ENCODE results near the gene SMG5.
A peak's percentile ranks its signal among the peaks of the same experiment; 100 is the strongest.
"Not testable (repeated sequence)": the region's sequence is repeated elsewhere in the genome, so short reads cannot be mapped to it uniquely, and the experiment has no call there.

The SMG5 gene

DNA sequence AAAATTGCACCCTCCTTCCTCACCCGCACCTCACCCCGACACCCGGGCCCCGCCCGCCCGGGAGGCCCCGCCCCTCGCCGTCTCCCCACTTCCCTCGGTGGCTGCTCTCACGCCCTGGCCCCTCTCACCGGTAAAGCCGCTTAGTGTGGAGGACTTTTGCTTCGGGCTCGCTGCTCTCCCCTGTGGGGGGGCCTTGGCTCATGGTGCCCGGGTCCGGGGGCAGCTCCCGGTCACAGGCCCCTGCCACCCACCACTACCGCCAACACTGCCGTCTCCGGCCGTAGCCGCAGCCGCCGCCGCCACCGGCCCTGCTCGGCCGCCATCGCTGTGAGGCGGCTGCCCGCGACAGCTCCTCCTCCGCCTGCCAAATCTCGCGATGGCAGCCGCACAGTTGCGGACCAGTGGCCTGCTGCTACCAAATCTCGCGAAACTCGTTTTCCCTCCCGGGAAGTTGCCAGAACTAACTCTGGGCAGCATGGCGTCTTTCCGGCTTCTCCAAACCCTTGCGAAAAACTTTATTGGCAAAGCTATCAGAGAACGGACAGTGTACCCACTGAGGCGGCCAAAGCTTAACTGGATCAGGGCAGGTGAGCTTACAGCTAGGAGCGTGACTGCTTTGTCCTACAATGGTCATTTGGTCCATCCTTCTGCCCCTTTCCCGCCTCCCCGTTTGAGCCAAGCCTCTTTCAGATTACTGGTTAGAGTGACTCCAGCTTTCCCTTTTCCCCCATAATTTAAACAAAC is at the start of gene SMG5:
Gene SMG5, minus strand, starts transcription at position 347 of the 744 bp plus-strand sequence. Its CDS starts 145 bp downstream, at position 202.
- peak; percentile 98 for DNase-seq

DNA sequence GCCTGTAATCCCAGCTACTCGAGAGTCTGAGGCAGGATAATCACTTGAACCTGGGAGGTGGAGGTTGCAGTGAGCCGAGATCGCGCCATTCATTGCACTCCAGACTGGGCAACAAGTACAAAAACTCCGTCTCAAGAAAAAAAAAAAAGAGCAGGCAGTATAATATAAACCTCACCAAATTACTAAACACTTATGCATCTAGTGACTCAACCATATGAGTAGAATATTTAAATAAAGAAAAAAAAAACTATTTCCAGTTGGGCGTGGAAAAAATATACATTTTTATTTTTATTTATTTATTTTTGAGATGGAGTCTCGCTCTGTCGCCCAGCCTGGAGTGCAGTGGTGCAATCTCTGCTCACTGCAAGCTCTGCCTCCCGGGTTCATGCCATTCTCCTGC is 40.6 kb upstream of the SMG5 start:
- DNase-seq: not testable (repeated sequence)

GRCh38 chr1:156320560-156320959 is 37.9 kb upstream of the SMG5 start:
- DNase-seq: no peak

GRCh38 chr1:156319664-156320063 is 37.0 kb upstream of the SMG5 start:
- DNase-seq: no peak

- no peak for DNase-seq
Measured at GRCh38 chr1:156316909-156317308, 34.3 kb upstream of the SMG5 start.

DNA sequence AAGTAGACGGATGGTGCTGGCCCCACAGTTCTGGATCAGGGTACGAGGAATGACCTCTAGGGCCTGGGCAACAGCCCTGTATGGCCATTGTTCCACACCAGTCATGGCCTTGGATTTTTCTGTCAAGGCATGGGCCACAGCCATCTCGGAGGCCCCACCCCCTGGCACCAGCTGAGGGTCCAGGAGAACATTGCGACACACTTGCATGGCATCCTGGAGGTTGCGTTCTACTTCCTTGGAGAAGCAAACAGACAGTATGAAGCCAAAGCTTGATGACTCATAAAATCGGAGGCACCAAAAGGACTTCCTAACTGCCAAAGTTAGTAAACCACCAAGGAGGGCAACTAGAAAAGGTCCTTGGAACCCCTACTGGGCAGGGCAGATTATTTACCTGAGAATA is 28.3 kb upstream of the SMG5 start:
- no peak for DNase-seq

DNA sequence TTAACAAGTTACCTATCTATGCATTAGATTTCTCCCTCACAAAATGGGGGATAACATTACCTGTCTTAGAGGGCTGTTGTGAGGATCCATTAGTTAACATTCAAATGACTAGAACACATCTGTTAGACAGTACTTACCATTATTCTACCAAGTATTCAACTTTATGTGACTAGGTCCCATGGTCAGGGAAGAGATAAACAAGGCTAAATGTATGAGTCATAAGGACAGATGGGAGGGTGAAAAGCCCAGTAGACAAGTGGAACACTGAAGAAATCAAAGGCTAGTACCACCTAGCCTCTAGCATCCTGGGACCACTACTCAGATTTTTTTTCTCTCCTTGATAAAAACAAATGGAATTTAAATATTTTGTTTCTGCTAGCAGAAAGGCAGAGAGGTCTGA is 25.5 kb upstream of the SMG5 start:
- no peak for DNase-seq

DNA sequence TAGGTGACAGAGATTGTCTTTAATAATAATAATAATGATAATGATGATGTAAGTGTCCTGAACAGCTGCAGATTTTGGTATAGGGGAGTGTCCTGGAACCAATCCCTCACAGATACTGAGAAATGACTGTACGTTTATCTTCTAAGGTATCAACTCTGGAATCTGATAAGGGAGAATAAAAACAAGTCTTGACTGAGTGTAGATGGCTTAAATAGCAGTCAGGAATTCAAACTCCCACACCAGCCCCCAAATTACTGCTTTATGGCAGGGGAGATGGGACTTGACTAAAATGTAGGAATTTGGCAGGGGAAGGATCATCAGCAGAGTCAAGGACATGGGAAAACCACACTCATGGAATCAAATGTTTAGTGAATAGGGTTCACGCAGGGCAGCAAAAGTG is 22.6 kb upstream of the SMG5 start:
- no peak for DNase-seq

DNA sequence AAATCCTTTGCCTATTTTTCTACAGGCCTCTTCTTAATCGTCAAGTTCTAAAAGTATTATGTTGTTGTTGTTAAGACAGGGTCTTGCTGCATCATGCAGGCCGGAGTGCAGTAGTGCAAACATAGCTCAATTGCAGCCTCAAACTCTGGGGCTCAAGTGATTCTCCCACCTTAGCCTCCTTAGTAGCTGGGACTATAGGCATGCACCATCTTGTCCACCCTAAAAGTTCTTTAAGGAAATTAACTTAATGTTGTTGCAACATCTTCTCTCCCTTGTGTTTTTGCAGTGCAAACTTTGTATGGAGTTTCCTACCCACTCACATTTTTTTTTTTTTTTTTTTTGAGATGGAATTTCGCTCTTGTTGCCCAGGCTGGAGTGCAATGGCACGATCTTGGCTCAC is 20.6 kb upstream of the SMG5 start:
- DNase-seq: no peak

- no peak for DNase-seq
Measured at GRCh38 chr1:156298852-156299357, 16.3 kb upstream of the SMG5 start, which contains the start of gene VHLL. TSS of gene VHLL (minus strand) at chr1:156299307. CDS start at chr1:156299189, 118 bp downstream.

DNA sequence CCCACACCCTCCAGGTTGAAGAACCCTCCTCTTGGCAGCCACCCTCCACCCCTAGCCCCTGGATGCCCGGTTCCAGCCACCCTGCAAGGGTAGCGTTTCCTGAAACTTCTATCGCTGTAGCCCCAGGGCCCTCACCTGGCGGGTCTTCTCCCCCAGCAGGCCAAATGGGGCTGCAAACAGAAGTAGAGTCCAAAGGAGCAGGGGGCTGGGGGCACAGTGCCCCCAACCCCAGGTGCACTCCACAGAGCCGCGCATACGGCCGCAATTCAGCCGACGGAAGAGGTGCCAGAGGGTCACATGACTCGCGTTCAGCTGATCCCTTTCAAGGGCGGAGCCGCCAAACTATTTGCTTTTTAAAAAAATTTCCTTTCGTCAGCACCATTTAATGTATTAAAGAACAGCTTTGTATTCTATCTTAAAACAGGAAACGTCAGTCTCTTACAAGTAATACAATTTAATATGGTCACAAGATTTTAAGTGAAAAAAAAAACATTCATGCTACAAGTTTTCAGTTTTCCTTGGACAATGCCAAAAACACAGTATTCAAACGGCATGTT is 12.8 kb upstream of the SMG5 start, which contains the start of gene GLMP:
Gene GLMP, minus strand, starts transcription at position 289 of the 557 bp plus-strand sequence. Its CDS starts 34 bp downstream, at position 255.
- DNase-seq: peak; percentile 61

- DNase-seq: no peak
Measured at GRCh38 chr1:156293895-156294294, 11.3 kb upstream of the SMG5 start.

DNA sequence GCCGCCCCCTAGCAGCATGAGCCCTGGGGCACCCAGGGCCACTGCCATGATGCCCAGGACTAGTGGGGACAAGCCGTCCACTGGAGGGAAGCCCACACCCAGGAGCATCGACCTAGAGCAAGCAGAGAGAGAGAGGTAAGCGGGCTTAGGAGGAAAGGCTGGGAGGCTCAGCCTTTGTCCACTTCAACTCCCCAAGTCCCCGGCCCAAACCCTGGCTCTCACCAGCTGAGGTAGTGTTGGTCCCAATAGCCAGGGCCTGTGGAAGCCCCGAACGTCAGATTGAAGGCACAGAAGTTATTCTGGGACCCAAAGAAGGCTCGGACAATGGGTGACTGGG is 10.4 kb upstream of the SMG5 start:
- no peak for DNase-seq

- DNase-seq: peak; percentile 14
Measured at GRCh38 chr1:156291226-156292061, 8.8 kb upstream of the SMG5 start.

- no peak for DNase-seq
Measured at GRCh38 chr1:156289857-156290256, 7.2 kb upstream of the SMG5 start.

DNA sequence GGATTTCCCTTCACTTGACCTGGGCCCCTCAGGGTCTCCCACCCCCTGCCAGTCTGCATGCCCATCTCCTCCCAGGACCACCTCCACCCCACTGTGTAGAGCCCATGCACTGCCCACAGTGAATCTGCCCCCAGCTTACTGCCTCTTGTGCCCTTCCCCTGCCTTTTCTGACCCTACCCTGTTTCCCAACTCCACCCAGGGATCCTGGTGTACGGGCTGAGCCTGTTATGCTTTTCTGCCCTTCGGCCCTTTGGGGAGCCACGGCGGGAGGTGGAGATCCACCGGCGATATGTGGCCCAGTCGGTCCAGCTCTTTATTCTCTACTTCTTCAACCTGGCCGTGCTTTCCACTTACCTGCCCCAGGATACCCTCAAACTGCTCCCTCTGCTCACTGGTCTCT is 3.4 kb upstream of the SMG5 start:
- no peak for DNase-seq

DNA sequence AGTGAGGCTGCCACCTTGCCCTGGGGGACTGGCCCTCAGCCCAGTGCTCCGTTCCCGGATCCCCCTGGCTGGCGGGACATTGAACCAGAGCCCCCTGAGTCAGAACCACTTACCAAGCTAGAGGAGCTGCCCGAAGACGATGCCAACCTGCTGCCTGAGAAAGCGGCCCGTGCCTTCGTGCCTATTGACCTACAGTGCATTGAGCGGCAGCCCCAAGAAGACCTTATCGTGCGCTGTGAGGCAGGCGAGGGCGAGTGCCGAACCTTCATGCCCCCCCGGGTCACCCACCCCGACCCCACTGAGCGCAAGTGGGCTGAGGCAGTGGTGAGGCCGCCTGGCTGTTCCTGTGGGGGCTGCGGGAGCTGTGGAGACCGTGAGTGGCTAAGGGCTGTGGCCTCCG is 2.8 kb upstream of the SMG5 start:
- DNase-seq: no peak

- DNase-seq: no peak
Measured at GRCh38 chr1:156284757-156285156, 2.1 kb upstream of the SMG5 start.

- DNase-seq: no peak
Measured at GRCh38 chr1:156284112-156284511, 1.5 kb upstream of the SMG5 start, which contains the start of gene TMEM79. TSS of gene TMEM79 (plus strand) at chr1:156284325. CDS start at chr1:156285227, 902 bp downstream.

DNA sequence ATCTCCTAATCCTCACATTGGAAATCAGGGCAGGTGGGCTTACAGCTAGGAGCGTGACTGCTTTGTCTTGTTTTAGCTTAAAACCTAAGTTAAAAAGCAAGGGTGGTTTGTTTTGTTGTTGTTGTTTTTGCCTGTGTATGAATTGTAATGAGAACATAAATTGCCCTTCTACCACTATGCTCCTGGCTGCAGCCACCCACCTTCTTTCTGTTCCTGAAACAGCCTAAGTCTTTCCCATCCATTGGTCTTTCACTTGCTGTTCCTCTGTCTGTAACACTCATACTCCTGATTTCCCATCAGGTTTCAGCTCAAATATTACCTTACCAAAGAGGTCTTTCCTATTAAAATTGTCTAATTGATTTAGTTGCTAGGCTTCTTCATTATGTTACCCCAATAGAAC is 896 bp upstream of the SMG5 start:
- DNase-seq: no peak

DNA sequence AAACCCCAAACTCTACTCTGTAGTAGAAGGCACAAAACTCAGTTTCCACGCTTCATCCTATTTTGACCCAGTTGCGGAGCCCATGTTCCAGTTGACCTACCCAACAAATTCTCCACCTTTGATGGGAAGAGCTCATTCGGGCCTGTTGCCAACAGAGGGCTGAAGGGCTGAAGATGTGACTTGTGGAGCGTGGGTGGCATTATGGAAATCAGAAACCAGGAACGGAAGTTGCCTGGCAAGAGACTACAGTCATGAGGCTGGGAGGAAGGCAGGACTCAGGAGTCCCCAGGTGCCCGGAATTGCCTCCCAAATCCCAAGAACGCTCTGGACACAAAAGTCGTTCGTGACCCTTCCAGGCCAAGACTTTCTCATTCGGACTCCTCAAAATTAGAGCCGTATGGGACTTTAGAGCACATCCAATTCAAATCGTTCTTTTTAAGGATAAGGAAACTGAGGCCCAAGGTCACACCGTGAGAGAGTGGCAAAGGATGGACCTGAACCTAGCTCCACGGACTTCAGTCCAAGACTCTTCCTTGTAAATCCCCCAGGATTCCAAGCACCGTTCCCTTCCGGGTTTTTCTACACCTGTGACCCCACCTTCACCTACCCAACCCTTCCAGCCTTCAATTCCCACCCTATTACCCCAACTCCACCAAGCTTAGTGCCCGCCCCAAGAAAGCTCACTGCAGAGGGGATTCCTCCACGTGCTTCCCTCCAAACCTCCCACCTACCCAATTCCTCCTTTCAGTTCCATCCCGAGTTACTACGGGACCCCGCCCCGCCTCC is 739 bp downstream of the SMG5 start:
- peak; percentile 36 for DNase-seq

DNA sequence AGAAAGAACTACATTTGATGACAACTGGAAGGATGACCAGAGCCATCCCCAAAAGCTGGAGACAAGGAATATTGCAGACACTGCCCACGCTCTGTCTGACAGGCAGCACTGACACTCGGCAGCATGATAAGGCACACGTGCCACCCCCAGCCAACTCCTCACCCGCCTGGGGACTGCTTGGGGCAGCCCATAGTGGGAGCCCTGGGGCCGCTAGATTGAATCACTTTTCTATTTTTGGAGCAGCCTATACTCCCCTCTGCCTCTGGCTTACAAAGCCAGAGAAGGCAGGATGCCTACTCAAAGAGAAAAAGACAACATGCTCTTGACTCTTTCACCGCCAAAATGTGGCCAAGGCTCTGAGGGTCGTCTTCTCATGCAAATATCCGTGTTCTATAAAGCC is 1.3 kb downstream of the SMG5 start:
- DNase-seq: peak; percentile 69

DNA sequence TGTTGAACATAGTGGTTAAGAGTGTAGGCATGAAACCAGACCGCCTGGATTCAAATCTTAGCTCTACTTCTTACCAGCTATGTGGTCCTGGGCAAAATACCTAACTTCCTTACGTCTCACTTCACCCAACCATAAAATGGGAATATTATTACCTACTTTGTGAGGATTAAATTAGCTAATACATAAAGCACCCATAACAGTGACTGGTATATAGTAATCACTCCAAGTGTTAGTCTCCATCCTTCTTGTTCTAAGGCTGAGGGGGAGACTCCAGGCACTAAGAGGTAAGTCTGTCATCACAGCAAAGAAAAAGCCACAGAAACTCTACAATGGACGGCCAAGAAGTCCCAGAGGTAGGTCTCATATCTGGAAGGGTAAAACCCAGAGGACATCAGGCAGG is 2.8 kb downstream of the SMG5 start:
- no peak for DNase-seq

Data from activated CD4-positive, alpha-beta T cell treated with anti-CD3 and anti-CD28 coated beads, Interleukin-2, amount 50 U/mL, for 16 hours (primary cell).